Pancreas (tissue), 10 donors: ENCODE measurements around the gene WDFY4. TPM values are rescaled to one million over a fixed set of nuclear protein-coding genes. Genes with fewer than 3 reads are reported as not detected.

Experiments used
- ATAC-seq, 4 donors: fragments of 200-7000 bp; cut with Tn5 transposase; one replicate each; pipeline versions ENCODE4 v1.8.0 to v1.9.1; 2020; ENCODE audit warnings: mild to moderate bottlenecking in 4 of 4, moderate library complexity in 4 of 4
- DNase-seq, 6 donors: peaks; one replicate each; pipeline ENCODE4 v3.0.0-alpha.2; 2020
- FAIRE-seq: peaks from 2 replicates; lab custom pipeline; 2012; peaks lifted over from hg19 to GRCh38; lab: Jason Lieb, UNC
- H3K27ac ChIP-seq, 4 donors: fragments of 200-600 bp; sonication (generic); 1 replicate in 3 of 4; 2 replicates in 1 of 4; pipeline versions ENCODE4 v1.5.0 to v1.8.0; 2020
- H3K27me3 ChIP-seq, 4 donors: fragments of 200-600 bp; one replicate each; pipeline ENCODE4 v1.8.0; 2021
- H3K36me3 ChIP-seq, 3 donors: fragments of 200-600 bp; sonication (generic) in 1 of 3; one replicate each; pipeline versions ENCODE4 v1.5.0 to v1.8.0; 2020 to 2021
- H3K4me1 ChIP-seq, 3 donors: fragments of 200-600 bp; one replicate each; pipeline ENCODE4 v1.8.0; 2021
- H3K4me3 ChIP-seq, 4 donors: fragments of 200-600 bp; sonication (generic) in 2 of 4; one replicate each; pipeline versions ENCODE4 v1.5.0 to v1.8.0; 2020 to 2021
- H3K9me3 ChIP-seq, 4 donors: fragments of 200-600 bp; one replicate each; pipeline ENCODE4 v1.8.0; 2021
- WGBS, 2 donors: extraction: QIAGEN DNeasy Blood & Tissue Kit; methylation state at CpG; one replicate each; pipeline ENCODE4 v1.1.7; 2013; 5-methylcytosine and 5-hydroxymethylcytosine counted together
- intact Hi-C, 3 donors: fragments of 100-400 bp; cut with DNase I; formaldehyde crosslinking; loops; one replicate each; pipeline versions ENCODE4 v1.11.1 to v1.14.2; 2022
- polyA plus RNA-seq, 2 donors: library from polyadenylated mRNA; stranded (reverse); fragments of 200-250 nt; gene quantifications; one replicate each; pipeline ENCODE4 v1.2.3, GENCODE V29; 2013
- total RNA-seq, 6 donors: library from RNA; stranded (reverse); fragmentation: NEBNext Ultra II Directional in 4 of 6; extraction: Animal tissue kit (Norgen Biotek cat#: 25700) in 4 of 6; gene quantifications; one replicate each; pipeline versions ENCODE4 v1.2.1 to v1.2.4, GENCODE V29; 2021 to 2023
- TF ChIP-seq, protein P1 (sequence below), 4 donors: fragments of 200-600 bp; sonication (generic) in 3 of 4; IDR thresholded peaks; one replicate each; pipeline versions ENCODE4 v1.5.0 to v1.8.0; 2021; ENCODE audit warnings: antibody characterized with exemption in 4 of 4
- donor health status: healthy with polysubstance abuse.
- donor health status: DM: no; HTN: no; CAD: no; lungs with moderate emphysema.
- donor health status: DM: no; HTN: no; CAD: no.
- donor health status: control.
- donor health status: control.
- donor health status: Bipolar disorder and iron deficiency.
- donor health status: DM: yes; HTN: yes; CAD: no.
- donor health status: DM: no; HTN: no; CAD: no.
- donor health status: DM: no; HTN: no; CAD: no.
- donor health status: DM: yes; HTN: yes; CAD: no.

The WDFY4 gene
- total and polyA plus RNA-seq, 8 donors = 0.14 to 8.4 (median 0.72) TPM

DNA sequence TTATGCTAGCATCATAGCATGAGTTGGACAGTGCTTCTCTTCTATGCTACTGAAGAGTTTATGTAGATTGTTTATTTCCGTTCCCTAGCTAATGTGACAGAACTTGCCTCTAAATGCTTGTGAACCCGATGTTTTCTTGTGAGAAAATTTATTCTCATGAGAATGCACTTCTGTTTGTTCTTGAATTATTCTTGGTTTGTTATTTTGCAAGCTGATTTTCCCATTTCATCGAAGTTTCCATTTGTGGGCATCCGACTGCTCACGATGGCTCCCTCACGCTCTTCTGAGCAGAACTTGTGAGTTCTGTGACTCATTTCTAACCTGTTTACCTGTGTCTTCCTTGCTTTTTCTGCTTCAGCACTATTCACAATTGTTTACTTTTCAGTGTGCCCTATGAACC, 59.9 kb downstream of the WDFY4 start:
- ATAC-seq (no peak), DNase-seq (no peak), FAIRE-seq (no peak)
- Histone ChIP-seq H3K36me3 (no peaks in the 10 kb centered on the region), H3K4me1 (no peaks in the 10 kb centered on the region), H3K9me3 (no peaks in the 10 kb centered on the region), H3K27me3 (no peaks in the 10 kb centered on the region), H3K27ac (no peak overlapping the region), H3K4me3 (no peak overlapping the region)
- WGBS, 2 donors = 81 to 86% methylated on average over 6 of the region's 6 CpGs
- intact Hi-C loops = no loop called here
- TF ChIP-seq, protein P1, sequence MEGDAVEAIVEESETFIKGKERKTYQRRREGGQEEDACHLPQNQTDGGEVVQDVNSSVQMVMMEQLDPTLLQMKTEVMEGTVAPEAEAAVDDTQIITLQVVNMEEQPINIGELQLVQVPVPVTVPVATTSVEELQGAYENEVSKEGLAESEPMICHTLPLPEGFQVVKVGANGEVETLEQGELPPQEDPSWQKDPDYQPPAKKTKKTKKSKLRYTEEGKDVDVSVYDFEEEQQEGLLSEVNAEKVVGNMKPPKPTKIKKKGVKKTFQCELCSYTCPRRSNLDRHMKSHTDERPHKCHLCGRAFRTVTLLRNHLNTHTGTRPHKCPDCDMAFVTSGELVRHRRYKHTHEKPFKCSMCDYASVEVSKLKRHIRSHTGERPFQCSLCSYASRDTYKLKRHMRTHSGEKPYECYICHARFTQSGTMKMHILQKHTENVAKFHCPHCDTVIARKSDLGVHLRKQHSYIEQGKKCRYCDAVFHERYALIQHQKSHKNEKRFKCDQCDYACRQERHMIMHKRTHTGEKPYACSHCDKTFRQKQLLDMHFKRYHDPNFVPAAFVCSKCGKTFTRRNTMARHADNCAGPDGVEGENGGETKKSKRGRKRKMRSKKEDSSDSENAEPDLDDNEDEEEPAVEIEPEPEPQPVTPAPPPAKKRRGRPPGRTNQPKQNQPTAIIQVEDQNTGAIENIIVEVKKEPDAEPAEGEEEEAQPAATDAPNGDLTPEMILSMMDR (IDR thresholded peaks at IDR 0.05) = no peak

DNA sequence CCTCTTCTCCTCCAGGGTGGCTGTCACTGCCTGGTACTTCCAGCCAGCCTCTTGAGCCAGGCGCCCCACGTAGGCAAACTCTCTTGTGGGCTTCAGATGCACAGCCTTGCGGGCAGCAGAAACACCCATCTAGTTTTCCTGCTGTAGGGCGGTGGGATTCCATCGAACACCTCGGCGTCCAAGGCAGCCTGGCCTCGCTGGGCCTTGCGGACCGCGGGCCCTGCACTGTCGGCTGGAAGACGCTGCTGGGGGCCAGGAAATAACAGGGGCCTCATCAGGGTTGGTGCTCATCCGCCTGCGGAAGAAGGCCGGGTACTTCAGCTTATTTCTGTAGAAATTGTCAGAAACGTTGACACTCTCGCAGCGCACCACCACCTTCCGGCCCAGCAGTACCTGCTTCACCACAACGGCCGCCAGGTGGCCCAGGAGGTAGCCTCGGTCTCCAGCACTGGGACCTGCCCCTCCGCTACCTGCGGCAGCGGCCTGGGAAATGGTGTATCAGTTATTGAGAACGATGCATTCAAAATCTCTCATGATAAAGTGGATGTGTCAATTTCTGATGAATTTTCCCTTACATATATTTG, 61.1 kb downstream of the WDFY4 start:
- 62 to 64% methylated on average over 27 of the region's 27 CpGs for WGBS, 2 donors
- Histone ChIP-seq H3K4me1 (no peaks in the 10 kb centered on the region), H3K27ac (no peak overlapping the region), H3K36me3 (no peaks in the 10 kb centered on the region), H3K27me3 (no peaks in the 10 kb centered on the region), H3K9me3 (no peaks in the 10 kb centered on the region), H3K4me3 (no peak overlapping the region)
- FAIRE-seq = no peak
- no peak for DNase-seq
- TF ChIP-seq, protein P1 (IDR thresholded peaks at IDR 0.05) = no peak
- intact Hi-C loops = no loop called here
- no peak for ATAC-seq

DNA sequence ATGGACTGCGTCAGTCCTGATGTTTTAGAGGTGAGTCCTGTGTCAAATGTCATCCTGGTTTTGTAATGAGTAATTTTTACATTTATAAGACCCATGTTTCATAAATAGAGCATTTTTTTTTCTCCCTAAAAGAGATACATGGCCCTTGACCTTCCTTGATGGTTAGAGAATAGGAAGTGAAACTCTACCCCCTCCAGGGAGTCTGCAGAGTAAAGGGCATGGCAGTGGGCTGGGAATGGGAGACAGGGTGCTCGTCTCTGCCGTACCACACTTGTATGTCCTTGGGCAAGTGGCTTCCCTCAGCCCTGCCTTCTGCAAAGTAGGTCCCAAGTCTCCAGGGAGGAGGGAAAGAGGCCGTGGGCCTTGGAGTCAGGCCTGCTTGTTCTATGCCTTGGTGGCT, 63.9 kb downstream of the WDFY4 start:
- DNase-seq (no peak), FAIRE-seq (no peak), ATAC-seq (peak in 1 of 4 donors; percentile 49)
- Histone ChIP-seq H3K27ac (no peak overlapping the region), H3K4me1 (no peaks in the 10 kb centered on the region), H3K4me3 (no peak overlapping the region), H3K27me3 (no peaks in the 10 kb centered on the region), H3K9me3 (no peaks in the 10 kb centered on the region), H3K36me3 (no peaks in the 10 kb centered on the region)
- intact Hi-C loops = no loop called here
- TF ChIP-seq, protein P1 (IDR thresholded peaks at IDR 0.05) = no peak
- WGBS, 2 donors = 81 to 86% methylated on average over 4 of the region's 4 CpGs

DNA sequence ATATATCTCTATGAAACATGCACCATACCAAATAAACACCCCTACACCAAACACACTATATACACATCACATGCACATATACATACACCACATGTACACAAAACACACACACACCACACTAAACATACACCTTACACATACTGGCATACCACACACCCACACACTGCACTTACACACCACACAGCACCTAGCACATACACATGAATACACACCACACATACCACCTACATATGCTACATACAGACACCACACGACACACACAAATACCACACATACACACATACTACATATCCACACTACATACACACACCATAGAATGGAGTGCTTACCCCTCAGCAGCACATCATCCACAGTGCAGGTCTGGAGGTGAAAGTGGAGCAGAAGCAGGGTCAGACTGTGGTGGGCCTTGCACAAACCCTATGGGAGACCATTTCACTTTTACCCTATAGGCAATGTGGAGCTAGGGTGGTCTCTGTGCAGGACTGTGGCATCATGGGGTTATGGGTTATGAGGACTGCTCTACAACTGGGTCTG, 64.6 kb downstream of the WDFY4 start:
- intact Hi-C loops = no loop called here
- no peaks in the 10 kb centered on the region for H3K9me3 ChIP-seq
- no peak for ATAC-seq
- H3K4me3 ChIP-seq = no peak overlapping the region
- TF ChIP-seq, protein P1 (IDR thresholded peaks at IDR 0.05) = no peak
- H3K27ac ChIP-seq = no peak overlapping the region
- H3K36me3 ChIP-seq = no peaks in the 10 kb centered on the region
- no peak for DNase-seq
- FAIRE-seq = no peak
- 87 to 96% methylated on average over 1 of the region's 1 CpG for WGBS, 2 donors
- no peaks in the 10 kb centered on the region for H3K4me1 ChIP-seq
- no peaks in the 10 kb centered on the region for H3K27me3 ChIP-seq

DNA sequence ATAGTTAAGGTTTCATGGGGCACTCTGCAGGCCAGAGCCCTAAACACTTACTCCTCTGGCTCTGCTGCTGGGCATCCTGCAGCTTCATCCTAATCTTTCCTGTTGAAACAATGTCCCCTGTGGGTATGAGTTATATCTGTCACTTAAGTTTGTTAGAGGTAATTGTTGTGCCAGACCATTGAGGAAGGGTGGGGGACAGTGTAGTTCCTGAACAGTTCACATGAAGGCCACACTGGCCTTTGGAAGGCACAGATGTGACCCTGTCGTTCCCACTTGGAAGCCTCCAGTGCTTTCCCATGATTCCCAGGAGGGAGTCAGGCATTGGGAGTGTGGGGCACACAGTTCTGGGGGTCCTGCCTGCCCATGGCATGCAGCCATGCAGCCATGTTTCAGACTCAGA, 65.3 kb downstream of the WDFY4 start:
- TF ChIP-seq, protein P1 (IDR thresholded peaks at IDR 0.05) = no peak
- Histone ChIP-seq H3K27ac (no peak overlapping the region), H3K9me3 (no peaks in the 10 kb centered on the region), H3K36me3 (no peaks in the 10 kb centered on the region), H3K27me3 (no peaks in the 10 kb centered on the region), H3K4me3 (no peak overlapping the region), H3K4me1 (no peaks in the 10 kb centered on the region)
- DNase-seq = no peak
- intact Hi-C loops = no loop called here
- WGBS, 2 donors = 46 to 70% methylated on average over 1 of the region's 1 CpG
- no peak for ATAC-seq
- no peak for FAIRE-seq
